CD4-positive, alpha-beta T cell treated with Interleukin-6 for 4 hours (primary cell): ENCODE results near the gene LSM11.

Source experiments
- DNase-seq: peaks from one replicate; pipeline ENCODE4 v3.0.0-alpha.2; 2020; ENCODE audit warnings: mixed read lengths

LSM11 gene

GRCh38 chr5:157778121-157778805 is 34.8 kb downstream of the LSM11 start:
- no peak for DNase-seq

- DNase-seq: no peak
These were observed 35.7 kb downstream of the LSM11 start for GRCh38 chr5:157779221-157779620.

- no peak for DNase-seq
These were observed 42.3 kb downstream of the LSM11 start for GRCh38 chr5:157785801-157786200.

- DNase-seq: no peak
These were observed 49.8 kb downstream of the LSM11 start for GRCh38 chr5:157793301-157793700.

- no peak for DNase-seq
These were observed 56.1 kb downstream of the LSM11 start for GRCh38 chr5:157799578-157799977.

- no peak for DNase-seq
These were observed 56.6 kb downstream of the LSM11 start for GRCh38 chr5:157800137-157800536.

- DNase-seq: no peak
These were observed 59.2 kb downstream of the LSM11 start for GRCh38 chr5:157802736-157803135.

GRCh38 chr5:157808043-157808442 is 64.5 kb downstream of the LSM11 start:
- DNase-seq: no peak
